PC-3 (cell line): ENCODE data around the gene RET. TPM values are rescaled to one million over a fixed set of nuclear protein-coding genes. Genes with fewer than 3 reads are reported as not detected.

Experiments
- ATAC-seq: fragments of 200-7000 bp; cut with Tn5 transposase; 2 replicates; pipeline ENCODE4 v1.9.1; 2020; ENCODE audit warnings: mild to moderate bottlenecking, moderate library complexity
- BruUV-seq: library from RNA; stranded (reverse); fragments of 400-500 nt; replicated peaks from 2 replicates; lab custom pipeline; 2021; lab: Mats Ljungman, UMichigan
- CTCF ChIA-PET: fragments of 300-600 bp; sonication (Branson Sonifier 250); formaldehyde crosslinking; loops from one replicate; lab custom pipeline; 2022; ENCODE audit warnings: antibody characterized with exemption; lab: Charles Lee
- POLR2A ChIA-PET: fragments of 300-600 bp; sonication (Branson Sonifier 250); formaldehyde crosslinking; loops from one replicate; lab custom pipeline; 2022; ENCODE audit warnings: antibody characterized with exemption; ENCODE audit not compliant: unreplicated experiment; lab: Charles Lee
- DNase-seq: peaks from one replicate; pipeline ENCODE4 v3.0.0-alpha.2; 2015
- H2AFZ ChIP-seq: fragments of 300-600 bp; sonication (generic); 2 replicates; pipeline ENCODE4 v1.6.0; 2016; ENCODE audit warnings: antibody characterized with exemption, low read length
- H3F3A ChIP-seq: fragments of 300-600 bp; sonication (generic); one replicate; pipeline ENCODE4 v1.6.0; 2017; ENCODE audit warnings: antibody characterized with exemption, low read length, control low read depth, mild to moderate bottlenecking; ENCODE audit not compliant: unreplicated experiment
- H3K27ac ChIP-seq: fragments of 300-600 bp; sonication (generic); 2 replicates; pipeline ENCODE4 v1.5.1; 2016; ENCODE audit warnings: mild to moderate bottlenecking, low read length
- H3K27me3 ChIP-seq: fragments of 300-600 bp; sonication (generic); 2 replicates; pipeline ENCODE4 v1.6.1; 2016; ENCODE audit warnings: low read length, mixed read lengths
- H3K36me3 ChIP-seq: fragments of 300-600 bp; sonication (generic); 2 replicates; pipeline ENCODE4 v1.6.1; 2016; ENCODE audit warnings: low read depth, mixed run types, low read length, mixed read lengths
- H3K4me1 ChIP-seq: fragments of 300-600 bp; sonication (generic); 2 replicates; pipeline ENCODE4 v1.5.1; 2016; ENCODE audit warnings: low read length; ENCODE audit not compliant: insufficient read depth
- H3K4me2 ChIP-seq: fragments of 300-600 bp; sonication (generic); 2 replicates; pipeline ENCODE4 v1.6.0; 2016; ENCODE audit warnings: low read length
- H3K4me3 ChIP-seq: fragments of 300-600 bp; sonication (generic); 2 replicates; pipeline ENCODE4 v1.5.1; 2016; ENCODE audit warnings: mild to moderate bottlenecking, low read length, mixed read lengths
- H3K79me2 ChIP-seq: fragments of 300-600 bp; sonication (generic); 2 replicates; pipeline ENCODE4 v1.6.1; 2017; ENCODE audit warnings: low read length, mixed read lengths
- H3K9ac ChIP-seq: fragments of 300-600 bp; sonication (generic); 2 replicates; pipeline ENCODE4 v1.6.0; 2016; ENCODE audit warnings: mild to moderate bottlenecking, low read length
- H3K9me2 ChIP-seq: fragments of 300-600 bp; sonication (generic); replicated peaks from 2 replicates; pipeline ENCODE4 v1.6.1; 2016; ENCODE audit warnings: mixed run types, low read length, mixed read lengths
- H3K9me3 ChIP-seq: fragments of 300-600 bp; sonication (generic); 2 replicates; pipeline ENCODE4 v1.6.1; 2016; ENCODE audit warnings: low read length, mixed read lengths
- H4K20me1 ChIP-seq: fragments of 300-600 bp; sonication (generic); 2 replicates; pipeline ENCODE4 v1.6.1; 2016; ENCODE audit warnings: low read length, mixed read lengths
- EZH2 ChIP-seq: fragments of 300-600 bp; sonication (generic); IDR thresholded peaks from one replicate; pipeline ENCODE4 v1.6.1; 2017; ENCODE audit warnings: antibody characterized with exemption, mild to moderate bottlenecking, low read length; ENCODE audit not compliant: unreplicated experiment
- EZH2phosphoT487 ChIP-seq: fragments of 300-600 bp; sonication (generic); IDR thresholded peaks from 2 replicates; pipeline ENCODE4 v1.6.1; 2018; ENCODE audit warnings: mild to moderate bottlenecking, antibody characterized with exemption, low read length, borderline replicate concordance
- intact Hi-C: fragments of 100-400 bp; cut with micrococcal nuclease; formaldehyde crosslinking; loops from 2 replicates; pipeline ENCODE4 v1.9.0; 2023
- total RNA-seq: library from RNA; depleted of rRNA; stranded (reverse); fragments of >200 nt; gene quantifications from 2 replicates; pipeline ENCODE4 v1.2.3, GENCODE V29; 2014
- TF ChIP-seq, protein P1 (sequence below): fragments of 300-600 bp; sonication (generic); conservative IDR thresholded peaks from 2 replicates; pipeline ENCODE4 v1.5.1; 2017; ENCODE audit warnings: antibody characterized with exemption, low read depth, mild to moderate bottlenecking, low read length

RET gene
- total RNA-seq, 1 experiment from 2014 or later: not detected

- CTCF ChIA-PET: no interaction called here
- POLR2A ChIA-PET: no interaction called here
- no TSS peak for BruUV-seq
- Histone ChIP-seq H3K4me1 (no peaks in the 10 kb centered on the region; the same call in 1 of the 2 replicates), H3K9me3 (no peaks in the 10 kb centered on the region), H3K9me2 (no peaks in the 10 kb centered on the region), H3K27ac (no peak overlapping the region), H3K36me3 (no peaks in the 10 kb centered on the region), H4K20me1 (0 out of 2 replicates have a peak, but pooled peaks cover 3% of the 10 kb centered on the region), H3K4me2 (no peak overlapping the region), H3K9ac (no peak overlapping the region), H3F3A (no peaks in the 10 kb centered on the region), H3K27me3 (no peaks in the 10 kb centered on the region), H3K4me3 (no peak overlapping the region), H3K79me2 (peaks cover 10% of the 10 kb centered on the region), H2AFZ (no peak overlapping the region)
- no peak for DNase-seq
- intact Hi-C loops: no loop called here
- no peak for TF ChIP-seq EZH2phosphoT487
- TF ChIP-seq, protein P1, sequence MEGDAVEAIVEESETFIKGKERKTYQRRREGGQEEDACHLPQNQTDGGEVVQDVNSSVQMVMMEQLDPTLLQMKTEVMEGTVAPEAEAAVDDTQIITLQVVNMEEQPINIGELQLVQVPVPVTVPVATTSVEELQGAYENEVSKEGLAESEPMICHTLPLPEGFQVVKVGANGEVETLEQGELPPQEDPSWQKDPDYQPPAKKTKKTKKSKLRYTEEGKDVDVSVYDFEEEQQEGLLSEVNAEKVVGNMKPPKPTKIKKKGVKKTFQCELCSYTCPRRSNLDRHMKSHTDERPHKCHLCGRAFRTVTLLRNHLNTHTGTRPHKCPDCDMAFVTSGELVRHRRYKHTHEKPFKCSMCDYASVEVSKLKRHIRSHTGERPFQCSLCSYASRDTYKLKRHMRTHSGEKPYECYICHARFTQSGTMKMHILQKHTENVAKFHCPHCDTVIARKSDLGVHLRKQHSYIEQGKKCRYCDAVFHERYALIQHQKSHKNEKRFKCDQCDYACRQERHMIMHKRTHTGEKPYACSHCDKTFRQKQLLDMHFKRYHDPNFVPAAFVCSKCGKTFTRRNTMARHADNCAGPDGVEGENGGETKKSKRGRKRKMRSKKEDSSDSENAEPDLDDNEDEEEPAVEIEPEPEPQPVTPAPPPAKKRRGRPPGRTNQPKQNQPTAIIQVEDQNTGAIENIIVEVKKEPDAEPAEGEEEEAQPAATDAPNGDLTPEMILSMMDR: no peak
- TF ChIP-seq EZH2: no peak
- ATAC-seq: no peak
Measured at GRCh38 chr10:43155741-43156140, 78.9 kb downstream of the RET start.

GRCh38 chr10:43156590-43157341 is 79.9 kb downstream of the RET start:
- Histone ChIP-seq H3K27me3 (no peaks in the 10 kb centered on the region), H3K4me3 (no peak overlapping the region), H2AFZ (no peak overlapping the region), H3K4me1 (no peaks in the 10 kb centered on the region; the same call in 1 of the 2 replicates), H3K9me3 (no peaks in the 10 kb centered on the region), H3K9me2 (no peaks in the 10 kb centered on the region), H3K79me2 (peaks cover under 1% of the 10 kb centered on the region; the same call in 1 of the 2 replicates), H4K20me1 (0 out of 2 replicates have a peak, but pooled peaks cover 3% of the 10 kb centered on the region), H3K36me3 (no peaks in the 10 kb centered on the region), H3K27ac (no peak overlapping the region), H3F3A (no peaks in the 10 kb centered on the region), H3K9ac (no peak overlapping the region), H3K4me2 (no peak overlapping the region)
- DNase-seq: no peak
- intact Hi-C loops: no loop called here
- ATAC-seq: no peak
- ChIA-PET POLR2A (no interaction called here), CTCF (no interaction called here)
- TF ChIP-seq EZH2phosphoT487 (no peak), EZH2 (no peak)
- TF ChIP-seq, protein P1: no peak
- no TSS peak for BruUV-seq

GRCh38 chr10:43158636-43159035 is 81.8 kb downstream of the RET start:
- no TSS peak for BruUV-seq
- no peaks in the 10 kb centered on the region for H3F3A ChIP-seq
- ATAC-seq: no peak
- intact Hi-C loops: no loop called here
- H3K27ac ChIP-seq: no peak overlapping the region
- no peaks in the 10 kb centered on the region for H3K27me3 ChIP-seq
- no peaks in the 10 kb centered on the region for H3K9me3 ChIP-seq
- H3K4me1 ChIP-seq: no peaks in the 10 kb centered on the region; the same call in 1 of the 2 replicates
- H3K9me2 ChIP-seq: no peaks in the 10 kb centered on the region
- no peaks in the 10 kb centered on the region for H3K79me2 ChIP-seq
- DNase-seq: no peak
- H3K4me3 ChIP-seq: no peak overlapping the region
- no peak overlapping the region for H3K9ac ChIP-seq
- CTCF ChIA-PET: no interaction called here
- H2AFZ ChIP-seq: no peak overlapping the region
- H4K20me1 ChIP-seq: 0 out of 2 replicates have a peak, but pooled peaks cover 3% of the 10 kb centered on the region
- TF ChIP-seq EZH2phosphoT487 (no peak), EZH2 (no peak)
- TF ChIP-seq, protein P1: no peak
- POLR2A ChIA-PET: no interaction called here
- H3K36me3 ChIP-seq: no peaks in the 10 kb centered on the region
- no peak overlapping the region for H3K4me2 ChIP-seq
